Epidermal melanocyte (primary cell): Measurements from ENCODE around the gene RNF187.

ENCODE experiments used
- DNase-seq: peaks from one replicate; pipeline ENCODE4 v3.0.0; 2011; ENCODE audit warnings: low spot score; ENCODE audit not compliant: insufficient read length

Gene RNF187

DNA sequence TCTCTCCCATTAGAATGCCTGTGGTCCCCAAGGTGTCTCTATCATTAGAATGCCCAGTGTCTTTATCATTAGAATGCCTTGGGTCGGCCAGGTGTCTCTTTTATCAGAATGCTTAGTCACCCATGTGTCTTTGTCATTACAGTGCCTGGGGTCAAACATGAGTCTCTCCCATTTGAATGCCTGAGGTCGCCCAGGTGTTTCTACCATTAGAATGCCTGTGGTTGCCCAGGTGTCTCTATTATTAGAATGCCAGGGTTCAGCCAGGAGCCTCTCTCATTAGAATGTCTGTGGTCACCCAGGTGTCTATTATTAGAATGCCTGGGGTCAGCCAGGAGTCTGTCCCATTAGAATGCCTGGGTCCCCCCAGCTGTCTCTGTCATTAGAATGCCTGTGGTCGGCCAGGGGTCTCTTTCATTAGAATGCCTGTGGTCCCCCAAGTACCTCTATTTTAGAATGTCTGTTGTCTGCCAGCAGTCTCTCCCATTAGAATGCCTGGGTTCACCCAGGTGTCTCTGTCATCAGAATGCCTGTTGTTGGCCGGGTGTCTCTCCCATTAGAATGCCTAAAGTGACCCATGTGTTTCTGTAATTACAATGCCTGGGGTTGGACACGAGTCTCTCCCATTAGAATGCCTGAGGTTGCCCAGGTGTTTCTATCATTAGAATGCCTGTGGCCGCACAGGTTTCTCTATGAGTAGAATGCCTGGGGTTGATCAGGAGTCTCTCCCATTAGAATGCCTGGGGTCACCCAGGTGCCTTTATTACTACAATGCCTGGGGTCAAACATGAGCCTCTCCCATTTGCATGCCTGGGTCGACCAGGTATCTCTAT, 57.1 kb downstream of the RNF187 start:
- DNase-seq: no peak

DNA sequence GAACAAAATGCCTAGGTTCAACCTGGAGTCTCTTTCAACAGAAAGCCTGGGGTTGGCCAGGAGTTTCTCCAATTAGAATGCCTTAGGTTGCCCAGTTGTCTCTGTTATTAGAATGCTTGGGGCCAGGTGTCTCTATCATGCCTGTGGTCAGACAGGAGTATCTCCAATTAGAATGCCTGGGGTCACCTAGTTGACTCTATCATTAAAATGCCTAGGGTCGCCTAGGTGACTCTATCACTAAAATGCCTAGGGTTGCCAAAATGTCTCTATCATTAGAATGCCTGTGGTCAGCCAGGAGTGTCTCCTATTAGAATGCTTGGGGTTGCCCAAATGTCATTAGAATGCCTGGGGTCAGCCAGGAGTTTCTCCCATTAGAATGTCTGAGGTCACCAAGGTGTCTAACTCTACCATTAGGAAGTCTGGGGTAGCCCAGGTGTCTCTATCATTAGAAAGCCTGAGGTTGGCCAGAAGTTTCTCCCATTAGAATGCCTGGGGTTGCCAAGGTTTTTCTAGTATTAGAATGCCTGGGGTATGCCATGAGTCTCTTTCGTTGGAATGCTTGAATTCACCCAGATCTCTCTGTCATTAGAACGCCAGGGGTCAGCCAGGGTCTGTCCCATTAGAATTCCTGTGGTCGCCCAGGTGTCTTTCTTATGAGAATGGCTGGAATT, 57.9 kb downstream of the RNF187 start:
- DNase-seq: no peak
